Fibroblast of lung (primary cell): ENCODE data around the gene TJP1. TPM values are rescaled to one million over a fixed set of nuclear protein-coding genes. Genes with fewer than 3 reads are reported as not detected.
"Not testable (repeated sequence)": the region's sequence is repeated elsewhere in the genome, so short reads cannot be mapped to it uniquely, and the experiment has no call there.

Source experiments
- DNase-seq, 2 donors: peaks; one replicate each; pipeline versions ENCODE4 v3.0.0 to v3.0.0-alpha.2; 2010; ENCODE audit warnings: low read depth in 2 of 2
- H2AFZ ChIP-seq: 2 replicates; pipeline ENCODE4 v1.5.1; 2012; ENCODE audit warnings: low read length, control low read depth, inconsistent platforms
- H3K27ac ChIP-seq: 2 replicates; pipeline ENCODE4 v1.5.1; 2011; ENCODE audit warnings: low read length, control low read depth; ENCODE audit not compliant: insufficient read depth
- H3K27me3 ChIP-seq: 2 replicates; pipeline ENCODE4 v1.5.1; 2011; ENCODE audit warnings: mild to moderate bottlenecking, low read length; ENCODE audit not compliant: control insufficient read depth, insufficient read depth
- H3K36me3 ChIP-seq: 2 replicates; pipeline ENCODE4 v1.5.1; 2011; ENCODE audit warnings: low read length; ENCODE audit not compliant: control insufficient read depth, insufficient read depth
- H3K4me1 ChIP-seq: 2 replicates; pipeline ENCODE4 v1.5.1; 2011; ENCODE audit warnings: low read length; ENCODE audit not compliant: control insufficient read depth, insufficient read depth; ENCODE audit errors: extremely low read depth
- H3K4me2 ChIP-seq: 2 replicates; pipeline ENCODE4 v1.5.1; 2011; ENCODE audit warnings: low read length, control low read depth; ENCODE audit not compliant: insufficient read depth; ENCODE audit errors: extremely low read depth
- H3K4me3 ChIP-seq, 4 experiments: fragments of 200-600 bp in 1 of 4; sonication (generic) in 1 of 4; replicated peaks in 1 of 4; 2 replicates each; pipeline ENCODE4 v1.5.1; 2011 to 2016; ENCODE audit warnings: low read length in 4 of 4, low read depth in 3 of 4, mild to moderate bottlenecking in 3 of 4, control low read depth in 2 of 4, inconsistent platforms in 1 of 4, mixed read lengths in 1 of 4; ENCODE audit not compliant: insufficient read depth in 1 of 4; ENCODE audit errors: control extremely low read depth in 1 of 4
- H3K79me2 ChIP-seq: 2 replicates; pipeline ENCODE4 v1.5.1; 2012; ENCODE audit warnings: mild to moderate bottlenecking, low read length, inconsistent platforms; ENCODE audit not compliant: control insufficient read depth, insufficient read depth
- H3K9ac ChIP-seq: 2 replicates; pipeline ENCODE4 v1.5.1; 2011; ENCODE audit warnings: mild to moderate bottlenecking, low read length, control low read depth; ENCODE audit not compliant: insufficient read depth
- H3K9me3 ChIP-seq: 2 replicates; pipeline ENCODE4 v1.5.1; 2012; ENCODE audit warnings: low read depth, low read length; ENCODE audit not compliant: control insufficient read depth, insufficient read depth
- H4K20me1 ChIP-seq: 2 replicates; pipeline ENCODE4 v1.5.1; 2011; ENCODE audit warnings: low read length; ENCODE audit not compliant: control insufficient read depth, insufficient read depth; ENCODE audit errors: extremely low read depth
- EZH2 ChIP-seq: IDR thresholded peaks from 2 replicates; pipeline ENCODE4 v1.5.1; 2012; ENCODE audit warnings: low read length, control low read depth, mild to moderate bottlenecking; ENCODE audit errors: missing control alignments
- polyA plus RNA-seq, 2 donors: library from polyadenylated mRNA; depleted of rRNA in 1 of 2; stranded (reverse) in 1 of 2; unstranded in 1 of 2; fragments of >200 nt; gene quantifications; 2 replicates each; pipeline ENCODE4 v1.2.1, GENCODE V29; 2011 to 2012; ENCODE audit warnings: missing spikeins in 1 of 2
- total RNA-seq: library from RNA; depleted of rRNA; stranded (reverse); fragments of >200 nt; gene quantifications from 2 replicates; pipeline ENCODE4 v1.2.1, GENCODE V29; 2014
- TF ChIP-seq, protein P1 (sequence below), 2 donors: IDR thresholded peaks in 1 of 2; conservative IDR thresholded peaks in 1 of 2; 1 replicate in 1 of 2; 2 replicates in 1 of 2; pipeline ENCODE4 v1.5.1; 2011 to 2012; ENCODE audit warnings: low read length in 2 of 2, control low read depth in 1 of 2, inconsistent platforms in 1 of 2, low read depth in 1 of 2, mild to moderate bottlenecking in 1 of 2

The TJP1 gene
- total and polyA plus RNA-seq, 2 donors (not counting 1 experiment from before 2014, with no cell fraction given), result 53.7 to 110 TPM

DNA sequence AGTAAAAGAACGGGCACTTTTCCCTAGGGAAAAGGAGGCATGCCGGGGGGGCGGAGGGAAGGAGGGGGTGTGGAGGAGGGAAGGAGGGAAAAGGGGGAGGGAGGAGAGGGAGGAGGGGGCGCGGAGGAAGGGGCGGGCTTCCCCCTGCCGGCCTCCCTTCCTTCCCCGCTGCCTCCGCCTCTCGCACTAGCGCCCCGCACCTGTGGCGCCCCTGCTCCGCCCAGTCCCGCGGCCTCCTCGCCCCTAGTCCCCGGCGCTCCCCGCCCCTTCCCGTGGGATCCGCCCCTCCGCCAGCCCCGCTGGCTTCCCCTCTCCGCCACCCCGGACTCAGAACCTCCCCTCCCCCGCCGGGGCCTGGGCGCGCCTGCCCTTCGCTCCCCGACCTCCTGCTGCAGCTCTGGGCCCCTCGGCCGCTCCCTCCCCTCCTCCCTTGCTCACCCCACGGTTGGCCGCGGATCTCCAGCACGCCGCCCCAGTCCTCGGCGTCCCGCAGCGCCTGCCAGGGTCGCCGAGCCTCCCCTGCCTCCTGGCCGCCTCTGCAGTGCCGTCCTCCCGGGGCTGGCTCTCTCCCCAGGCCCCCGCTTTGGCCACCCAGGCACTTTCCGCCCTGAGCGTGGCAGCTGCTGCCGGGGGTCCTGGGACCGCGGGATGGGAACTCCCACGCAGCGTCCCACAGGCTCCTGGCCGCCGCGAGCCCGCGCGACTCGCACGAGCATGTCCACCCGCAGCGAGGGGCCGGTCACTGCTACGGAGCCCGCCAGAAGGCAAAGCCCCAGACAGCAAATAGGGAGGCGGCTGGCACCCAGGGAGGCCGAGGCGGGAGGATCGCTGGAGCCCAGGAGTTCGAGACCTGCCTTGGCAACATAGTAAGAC lies 147.4 kb downstream of the TJP1 start:
- Histone ChIP-seq H3K9me3 (no peaks in the 10 kb centered on the region), H4K20me1 (no peaks in the 10 kb centered on the region), H3K9ac (peak overlapping the region; percentile 36), H3K27ac (no peak overlapping the region), H3K4me1 (peaks cover 7% of the 10 kb centered on the region), H3K4me3 (peak overlapping the region; percentile 33 to 66 (median 55)), H3K27me3 (no peaks in the 10 kb centered on the region), H3K4me2 (peak overlapping the region; percentile 67), H3K79me2 (no peaks in the 10 kb centered on the region), H3K36me3 (no peaks in the 10 kb centered on the region), H2AFZ (peak overlapping the region; percentile 43)
- peak; percentile 34 to 71 for DNase-seq
- TF ChIP-seq, protein P1, sequence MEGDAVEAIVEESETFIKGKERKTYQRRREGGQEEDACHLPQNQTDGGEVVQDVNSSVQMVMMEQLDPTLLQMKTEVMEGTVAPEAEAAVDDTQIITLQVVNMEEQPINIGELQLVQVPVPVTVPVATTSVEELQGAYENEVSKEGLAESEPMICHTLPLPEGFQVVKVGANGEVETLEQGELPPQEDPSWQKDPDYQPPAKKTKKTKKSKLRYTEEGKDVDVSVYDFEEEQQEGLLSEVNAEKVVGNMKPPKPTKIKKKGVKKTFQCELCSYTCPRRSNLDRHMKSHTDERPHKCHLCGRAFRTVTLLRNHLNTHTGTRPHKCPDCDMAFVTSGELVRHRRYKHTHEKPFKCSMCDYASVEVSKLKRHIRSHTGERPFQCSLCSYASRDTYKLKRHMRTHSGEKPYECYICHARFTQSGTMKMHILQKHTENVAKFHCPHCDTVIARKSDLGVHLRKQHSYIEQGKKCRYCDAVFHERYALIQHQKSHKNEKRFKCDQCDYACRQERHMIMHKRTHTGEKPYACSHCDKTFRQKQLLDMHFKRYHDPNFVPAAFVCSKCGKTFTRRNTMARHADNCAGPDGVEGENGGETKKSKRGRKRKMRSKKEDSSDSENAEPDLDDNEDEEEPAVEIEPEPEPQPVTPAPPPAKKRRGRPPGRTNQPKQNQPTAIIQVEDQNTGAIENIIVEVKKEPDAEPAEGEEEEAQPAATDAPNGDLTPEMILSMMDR (conservative IDR thresholded peaks at IDR 0.05 in 1 of 2, IDR thresholded peaks at IDR 0.05 in 1 of 2; ENCODE audit: low read depth in 1 of 2, low read length in 2 of 2), result no peak
- no peak for TF ChIP-seq EZH2

DNA sequence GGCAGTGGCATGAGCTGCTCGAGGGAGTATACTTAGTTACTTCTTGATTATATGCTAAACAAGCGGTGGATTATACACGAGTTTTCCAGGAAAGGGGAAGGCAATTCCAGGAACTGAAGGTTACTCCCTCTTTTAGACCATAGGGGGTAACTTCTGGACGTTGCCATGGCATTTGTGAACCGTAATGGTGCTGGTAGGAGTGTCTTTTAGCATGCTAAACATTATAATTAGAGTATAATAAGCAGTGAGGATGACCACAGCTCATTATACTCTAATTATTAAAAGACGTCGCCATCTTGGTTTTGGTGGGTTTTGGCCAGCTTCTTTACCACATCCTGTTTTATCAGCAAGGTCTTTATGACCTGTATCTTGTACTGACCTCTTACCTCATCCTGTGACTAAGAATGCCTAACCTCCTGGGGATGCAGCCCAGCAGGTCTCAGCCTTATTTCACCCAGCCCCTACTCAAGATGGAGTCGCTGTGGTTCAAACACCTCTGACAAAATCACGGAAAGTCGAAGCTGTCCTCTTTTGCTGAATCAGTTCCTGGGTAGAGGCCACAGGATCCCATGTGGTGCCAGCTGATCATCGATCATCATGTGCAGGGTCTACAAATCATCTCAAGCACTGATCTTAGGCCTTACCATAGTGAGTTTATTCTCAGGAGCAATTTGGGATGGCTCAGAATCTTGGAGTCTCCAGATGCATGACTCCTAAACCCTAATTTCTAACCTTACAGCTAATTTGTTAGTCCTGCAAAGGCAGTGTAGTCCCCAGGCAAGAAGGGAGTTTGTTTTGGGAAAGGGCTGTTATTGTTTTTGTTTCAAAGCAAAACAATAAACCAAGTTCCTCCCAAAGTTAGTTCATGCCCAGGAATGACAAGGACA lies 149.1 kb downstream of the TJP1 start:
- Histone ChIP-seq H3K27ac (no peak overlapping the region), H3K79me2 (no peaks in the 10 kb centered on the region), H4K20me1 (no peaks in the 10 kb centered on the region), H3K36me3 (no peaks in the 10 kb centered on the region), H3K9me3 (no peaks in the 10 kb centered on the region), H3K4me3 (no peak overlapping the region), H3K4me1 (peaks cover 9% of the 10 kb centered on the region), H3K4me2 (no peak overlapping the region), H2AFZ (no peak overlapping the region), H3K9ac (no peak overlapping the region), H3K27me3 (no peaks in the 10 kb centered on the region)
- DNase-seq, result peak in 1 of 2 donors; percentile 42
- no peak for TF ChIP-seq EZH2
- TF ChIP-seq, protein P1 (conservative IDR thresholded peaks at IDR 0.05 in 1 of 2, IDR thresholded peaks at IDR 0.05 in 1 of 2; ENCODE audit: low read depth in 1 of 2, low read length in 2 of 2), result no peak

DNA sequence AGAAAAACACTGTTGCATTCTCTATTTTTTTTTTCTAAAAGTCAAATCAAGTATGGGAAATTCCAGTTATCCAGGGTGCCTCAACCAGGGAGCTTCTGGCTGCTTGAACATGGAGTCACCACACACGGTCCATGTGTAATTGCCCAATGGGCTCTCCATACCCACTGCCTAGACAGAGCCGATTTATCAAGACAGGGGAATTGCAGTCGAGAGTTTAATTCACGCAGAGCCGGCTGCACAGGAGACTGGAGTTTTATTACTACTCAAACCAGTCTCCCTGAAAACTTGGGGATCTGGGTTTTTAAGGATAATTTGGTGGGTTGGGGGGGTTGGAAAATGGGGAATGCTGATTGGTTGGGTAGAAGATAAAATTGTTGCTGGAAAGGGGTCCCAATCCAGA lies 149.8 kb downstream of the TJP1 start:
- Histone ChIP-seq H3K27ac (no peak overlapping the region), H3K36me3 (no peaks in the 10 kb centered on the region), H3K4me1 (peaks cover 9% of the 10 kb centered on the region), H3K4me2 (no peak overlapping the region), H3K79me2 (no peaks in the 10 kb centered on the region), H2AFZ (no peak overlapping the region), H4K20me1 (no peaks in the 10 kb centered on the region), H3K9ac (no peak overlapping the region), H3K9me3 (no peaks in the 10 kb centered on the region), H3K4me3 (no peak overlapping the region), H3K27me3 (no peaks in the 10 kb centered on the region)
- DNase-seq, result no peak
- TF ChIP-seq, protein P1 (conservative IDR thresholded peaks at IDR 0.05 in 1 of 2, IDR thresholded peaks at IDR 0.05 in 1 of 2; ENCODE audit: low read depth in 1 of 2, low read length in 2 of 2), result no peak
- no peak for TF ChIP-seq EZH2

DNA sequence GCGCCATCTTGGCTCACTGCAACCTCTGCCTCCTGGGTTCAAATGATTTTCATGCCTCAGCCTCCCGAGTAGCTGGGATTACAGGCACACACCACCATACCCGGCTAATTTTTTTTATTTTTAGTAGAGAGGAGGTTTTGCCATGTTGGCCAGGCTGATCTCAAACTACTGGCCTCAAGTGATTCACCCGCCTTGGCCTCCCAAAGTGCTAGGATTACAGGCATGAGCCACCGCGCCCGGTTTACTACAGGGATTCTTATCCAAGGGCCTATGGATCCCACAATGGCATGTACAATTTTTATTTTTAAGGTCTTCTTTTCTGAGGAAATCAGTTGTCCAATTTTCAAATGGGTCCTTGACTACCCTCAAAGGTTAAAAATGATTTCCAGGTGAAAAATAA lies 150.2 kb downstream of the TJP1 start:
- H3K9me3 ChIP-seq, H3K4me1 ChIP-seq, H3K79me2 ChIP-seq, DNase-seq, H2AFZ ChIP-seq, H3K36me3 ChIP-seq, H3K27ac ChIP-seq, H3K4me2 ChIP-seq, H3K9ac ChIP-seq, H3K4me3 ChIP-seq, H4K20me1 ChIP-seq, H3K27me3 ChIP-seq: not testable (repeated sequence)
